Measurements from ENCODE around the gene UNC93A.
"Not testable (repeated sequence)": the region's sequence is repeated elsewhere in the genome, so short reads cannot be mapped to it uniquely, and the experiment has no call there.

UNC93A gene

GRCh38 chr6:167272151-167272550, 19.0 kb upstream of the UNC93A start:
- no peak for DNase-seq

- DNase-seq: no peak
Measured at GRCh38 chr6:167272696-167273379, 18.3 kb upstream of the UNC93A start.

- DNase-seq: no peak
Measured at GRCh38 chr6:167274270-167274669, 16.8 kb upstream of the UNC93A start.

GRCh38 chr6:167275001-167275400, 16.1 kb upstream of the UNC93A start:
- no peak for DNase-seq

- no peak for DNase-seq
Measured at GRCh38 chr6:167275436-167275835, 15.7 kb upstream of the UNC93A start.

GRCh38 chr6:167276772-167277533, 14.2 kb upstream of the UNC93A start:
- DNase-seq: no peak

- DNase-seq: not testable (repeated sequence)
Measured at GRCh38 chr6:167278173-167278940, 12.8 kb upstream of the UNC93A start.

GRCh38 chr6:167279766-167280446, 11.2 kb upstream of the UNC93A start:
- no peak for DNase-seq

GRCh38 chr6:167280466-167280865, 10.6 kb upstream of the UNC93A start:
- not testable (repeated sequence) for DNase-seq

GRCh38 chr6:167282165-167282564, 8.9 kb upstream of the UNC93A start:
- DNase-seq: no peak

GRCh38 chr6:167284565-167284964, 6.5 kb upstream of the UNC93A start:
- DNase-seq: not testable (repeated sequence)

GRCh38 chr6:167285077-167285770, 5.9 kb upstream of the UNC93A start:
- DNase-seq: no peak

GRCh38 chr6:167287513-167288048, 3.5 kb upstream of the UNC93A start:
- DNase-seq: no peak

- DNase-seq: peak; percentile 18
Measured at GRCh38 chr6:167288591-167289225, 2.4 kb upstream of the UNC93A start.

- not testable (repeated sequence) for DNase-seq
Measured at GRCh38 chr6:167289291-167289690, 1.8 kb upstream of the UNC93A start.

- DNase-seq: no peak
Measured at GRCh38 chr6:167291623-167292300, 647 bp downstream of the UNC93A start.

- no peak for DNase-seq
Measured at GRCh38 chr6:167292301-167293087, 1.4 kb downstream of the UNC93A start.

GRCh38 chr6:167293088-167293589, 2.0 kb downstream of the UNC93A start:
- no peak for DNase-seq

GRCh38 chr6:167293590-167294091, 2.5 kb downstream of the UNC93A start:
- no peak for DNase-seq

- DNase-seq: no peak
Measured at GRCh38 chr6:167294241-167294640, 3.1 kb downstream of the UNC93A start.
